Stomach (tissue), 9 donors: ENCODE results near the gene ACTN1. TPM values are rescaled to one million over a fixed set of nuclear protein-coding genes. Genes with fewer than 3 reads are reported as not detected.
A peak's percentile ranks its signal among the peaks of the same experiment; 100 is the strongest.

Experiments
- DNase-seq, 2 donors: peaks; one replicate each; pipeline versions ENCODE4 v3.0.0 to v3.0.0-alpha.2; 2013 to 2019
- H3K27ac ChIP-seq, 5 donors: fragments of 200-600 bp in 4 of 5; sonication (generic) in 4 of 5; one replicate each; pipeline ENCODE4 v1.5.1; 2013 to 2019; ENCODE audit warnings: mild to moderate bottlenecking in 1 of 5, moderate library complexity in 1 of 5
- H3K27me3 ChIP-seq, 3 donors: fragments of 200-600 bp; sonication (generic); one replicate each; pipeline ENCODE4 v1.5.1; 2017 to 2019; ENCODE audit warnings: mixed run types in 1 of 3
- H3K36me3 ChIP-seq, 4 donors: fragments of 200-600 bp; sonication (generic); 1 replicate in 3 of 4; 2 replicates in 1 of 4; pipeline ENCODE4 v1.5.1; 2016 to 2019
- H3K4me1 ChIP-seq, 4 donors: fragments of 200-600 bp; sonication (generic); one replicate each; pipeline ENCODE4 v1.5.1; 2016 to 2019
- H3K4me3 ChIP-seq, 4 donors: fragments of 200-600 bp; sonication (generic) in 3 of 4; one replicate each; pipeline ENCODE4 v1.5.1; 2016 to 2019; ENCODE audit warnings: mild to moderate bottlenecking in 1 of 4
- H3K9me3 ChIP-seq, 4 donors: fragments of 200-600 bp; sonication (generic); one replicate each; pipeline ENCODE4 v1.5.1; 2016 to 2019
- EP300 ChIP-seq: sonication (generic); formaldehyde crosslinking; IDR thresholded peaks from one replicate; pipeline ENCODE4 v1.6.1; 2017; ENCODE audit warnings: antibody characterized with exemption
- POLR2A ChIP-seq, 4 donors: fragments of 450-650 bp; IDR thresholded peaks; one replicate each; pipeline ENCODE4 v1.6.1; 2016; ENCODE audit warnings: antibody characterized with exemption in 4 of 4, control low read depth in 2 of 4, mild to moderate bottlenecking in 1 of 4, moderate library complexity in 1 of 4
- POLR2AphosphoS5 ChIP-seq, 3 donors: sonication (generic); formaldehyde crosslinking; IDR thresholded peaks; one replicate each; pipeline ENCODE4 v1.6.1; 2016; ENCODE audit warnings: antibody characterized with exemption in 3 of 3
- WGBS, 5 donors: extraction: QIAGEN DNeasy Blood & Tissue Kit in 3 of 5; methylation state at CpG; one replicate each; pipeline versions ENCODE4 v1.1.5 to v1.1.7; 2013 to 2018; 5-methylcytosine and 5-hydroxymethylcytosine counted together
- intact Hi-C: fragments of 100-400 bp; cut with DNase I; formaldehyde crosslinking; loops from one replicate; pipeline ENCODE4 v1.15.1; 2023; ENCODE audit warnings: low total_unique reads
- polyA plus RNA-seq, 3 donors: library from polyadenylated mRNA; stranded (reverse); fragments of 200-250 nt; gene quantifications; one replicate each; pipeline ENCODE4 v1.2.3, GENCODE V29; 2013
- small RNA-seq, 4 donors: library from RNA; depleted of rRNA; stranded (forward); fragments of <200 nt; gene quantifications; one replicate each; pipeline ENCODE3, GENCODE V24; 2016
- total RNA-seq, 5 donors: library from RNA; depleted of rRNA; stranded (reverse); fragments of >200 nt; gene quantifications; one replicate each; pipeline versions ENCODE4 v1.1.0 to v1.2.3, GENCODE V29; 2014 to 2016
- TF ChIP-seq, protein P1 (sequence below), 7 experiments: fragments of 450-650 bp in 4 of 7; fragments of 200-600 bp in 3 of 7; sonication (generic) in 3 of 7; IDR thresholded peaks; one replicate each; pipeline ENCODE4 v1.5.1; 2016 to 2019; ENCODE audit warnings: antibody characterized with exemption in 7 of 7, control low read depth in 2 of 7, mild to moderate bottlenecking in 1 of 7
- donor health status: healthy with polysubstance abuse.
- donor health status: Bipolar disorder and iron deficiency.
- donor health status: healthy.

The ACTN1 gene
- total and polyA plus RNA-seq, 8 donors: 25.7 to 504 (median 196) TPM

DNA sequence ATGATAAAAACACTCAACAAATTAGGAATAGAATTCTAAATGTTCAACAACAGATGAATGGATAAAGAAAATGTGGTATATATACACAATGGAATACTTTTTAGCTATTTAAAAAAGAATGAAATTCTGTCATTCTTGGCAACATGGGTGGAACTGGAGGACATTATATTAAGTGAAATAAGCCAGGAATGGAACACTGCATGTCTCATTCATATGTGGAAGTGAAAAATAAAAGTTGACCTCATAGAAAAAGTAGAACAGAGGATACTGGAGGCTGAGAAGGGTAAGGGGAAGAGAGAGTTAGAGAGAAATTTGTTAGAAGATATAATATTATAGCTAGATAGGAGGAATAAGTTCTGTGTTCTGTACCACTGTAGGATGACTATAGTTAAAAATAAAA, 150.4 kb downstream of the ACTN1 start:
- Histone ChIP-seq H3K4me3 (no peak overlapping the region), H3K27me3 (no peaks in the 10 kb centered on the region), H3K36me3 (no peaks in the 10 kb centered on the region), H3K4me1 (peaks cover 5 to 16% (median 10%) of the 10 kb centered on the region in 4 donors), H3K27ac (no peak overlapping the region), H3K9me3 (no peaks in the 10 kb centered on the region)
- TF ChIP-seq, protein P1, sequence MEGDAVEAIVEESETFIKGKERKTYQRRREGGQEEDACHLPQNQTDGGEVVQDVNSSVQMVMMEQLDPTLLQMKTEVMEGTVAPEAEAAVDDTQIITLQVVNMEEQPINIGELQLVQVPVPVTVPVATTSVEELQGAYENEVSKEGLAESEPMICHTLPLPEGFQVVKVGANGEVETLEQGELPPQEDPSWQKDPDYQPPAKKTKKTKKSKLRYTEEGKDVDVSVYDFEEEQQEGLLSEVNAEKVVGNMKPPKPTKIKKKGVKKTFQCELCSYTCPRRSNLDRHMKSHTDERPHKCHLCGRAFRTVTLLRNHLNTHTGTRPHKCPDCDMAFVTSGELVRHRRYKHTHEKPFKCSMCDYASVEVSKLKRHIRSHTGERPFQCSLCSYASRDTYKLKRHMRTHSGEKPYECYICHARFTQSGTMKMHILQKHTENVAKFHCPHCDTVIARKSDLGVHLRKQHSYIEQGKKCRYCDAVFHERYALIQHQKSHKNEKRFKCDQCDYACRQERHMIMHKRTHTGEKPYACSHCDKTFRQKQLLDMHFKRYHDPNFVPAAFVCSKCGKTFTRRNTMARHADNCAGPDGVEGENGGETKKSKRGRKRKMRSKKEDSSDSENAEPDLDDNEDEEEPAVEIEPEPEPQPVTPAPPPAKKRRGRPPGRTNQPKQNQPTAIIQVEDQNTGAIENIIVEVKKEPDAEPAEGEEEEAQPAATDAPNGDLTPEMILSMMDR (IDR thresholded peaks at IDR 0.05): no peak
- TF ChIP-seq POLR2AphosphoS5 (IDR thresholded peaks at IDR 0.05) (no peak), POLR2A (IDR thresholded peaks at IDR 0.05) (no peak), EP300 (no peak)
- no peak for DNase-seq
- intact Hi-C loops: loop anchor here (10.0 kb wide), 1 partner anchor 894 kb away; no protein-coding TSS in a partner anchor

DNA sequence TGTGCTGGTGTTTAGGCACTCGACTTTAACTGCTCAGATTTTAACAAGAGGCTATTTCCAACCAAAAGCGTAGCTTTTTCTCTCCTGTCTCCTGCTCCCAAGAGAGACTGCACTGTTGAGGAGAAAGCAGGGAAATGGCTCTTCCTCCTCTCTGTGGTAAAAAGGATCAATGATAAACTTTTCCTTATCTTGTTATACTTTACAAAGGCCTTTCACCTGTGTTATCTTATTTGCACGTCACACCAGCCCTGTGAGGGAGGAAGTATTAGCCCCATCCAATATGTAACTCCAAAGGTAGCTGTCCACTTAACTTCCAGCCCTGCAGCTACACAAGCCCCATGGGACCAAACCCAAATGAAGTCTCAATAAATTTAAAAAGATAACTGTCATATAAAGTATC, 153.4 kb downstream of the ACTN1 start:
- Histone ChIP-seq H3K36me3 (no peaks in the 10 kb centered on the region), H3K27me3 (no peaks in the 10 kb centered on the region), H3K4me1 (peaks cover 5 to 19% (median 10%) of the 10 kb centered on the region in 4 donors), H3K27ac (no peak overlapping the region), H3K4me3 (no peak overlapping the region), H3K9me3 (no peaks in the 10 kb centered on the region)
- DNase-seq: no peak
- intact Hi-C loops: loop anchor here (10.0 kb wide), 1 partner anchor 891 kb away; no protein-coding TSS in a partner anchor
- 57 to 73% (median 63%) methylated on average over 3 of the region's 3 CpGs for WGBS, 5 donors
- TF ChIP-seq POLR2AphosphoS5 (IDR thresholded peaks at IDR 0.05) (no peak), EP300 (no peak), POLR2A (IDR thresholded peaks at IDR 0.05) (no peak)
- TF ChIP-seq, protein P1 (IDR thresholded peaks at IDR 0.05): no peak

DNA sequence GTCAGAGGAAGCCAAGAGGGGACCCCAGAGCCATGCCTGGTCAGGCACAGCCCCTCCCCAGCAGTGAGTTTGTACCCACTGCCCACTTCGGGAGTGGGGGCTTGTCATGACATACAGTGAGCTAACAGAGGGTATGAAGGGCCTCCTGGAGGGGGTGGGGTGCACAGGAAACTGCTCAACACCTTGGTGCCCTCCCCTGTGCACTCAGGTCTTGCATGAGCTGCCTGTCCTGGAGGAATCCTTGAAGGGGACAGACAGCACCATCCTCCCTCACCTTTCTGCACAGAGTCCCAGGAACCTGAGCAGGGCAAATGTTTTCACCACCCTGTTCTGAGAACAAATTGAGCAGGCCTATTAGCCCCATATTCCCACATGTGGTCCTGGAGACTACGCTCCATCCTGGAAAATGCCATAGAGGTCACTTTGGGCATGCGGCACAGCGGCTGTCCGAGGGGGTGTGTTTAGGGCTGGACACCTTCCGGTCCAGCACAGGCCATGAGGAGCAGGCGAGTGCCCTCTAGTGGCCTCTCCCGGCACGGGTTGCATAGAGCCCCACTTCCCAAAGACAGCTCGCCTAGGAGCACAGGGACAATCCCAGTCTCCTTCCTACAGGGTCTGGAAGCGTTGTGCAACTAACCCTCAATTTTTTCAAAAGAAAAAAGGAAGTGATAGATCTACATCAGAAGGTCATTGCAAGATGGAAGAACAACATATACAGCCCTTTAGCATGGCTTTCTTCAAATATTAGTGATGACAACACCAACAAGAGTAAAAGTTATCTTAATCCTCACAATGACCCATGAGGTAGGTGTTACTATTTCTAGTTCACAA, 154.4 kb downstream of the ACTN1 start:
- TF ChIP-seq POLR2A (IDR thresholded peaks at IDR 0.05): no peak
- TF ChIP-seq EP300: no peak
- peak in 1 of 3 donors; percentile 62 for TF ChIP-seq POLR2AphosphoS5 (IDR thresholded peaks at IDR 0.05)
- TF ChIP-seq, protein P1 (IDR thresholded peaks at IDR 0.05): peak in 5 of 7 experiments; percentile 35 to 88 (median 75)
- Histone ChIP-seq H3K9me3 (no peaks in the 10 kb centered on the region), H3K36me3 (no peaks in the 10 kb centered on the region), H3K4me3 (no peak overlapping the region), H3K4me1 (peaks cover 5 to 29% (median 14%) of the 10 kb centered on the region in 4 donors), H3K27ac (no peak overlapping the region), H3K27me3 (no peaks in the 10 kb centered on the region)
- intact Hi-C loops: loop anchor here (10.0 kb wide), 1 partner anchor 890 kb away; no protein-coding TSS in a partner anchor
- DNase-seq: peak; percentile 87 to 91
- WGBS, 5 donors: 19 to 34% (median 28%) methylated on average over 10 to 11 of the region's 11 CpGs

DNA sequence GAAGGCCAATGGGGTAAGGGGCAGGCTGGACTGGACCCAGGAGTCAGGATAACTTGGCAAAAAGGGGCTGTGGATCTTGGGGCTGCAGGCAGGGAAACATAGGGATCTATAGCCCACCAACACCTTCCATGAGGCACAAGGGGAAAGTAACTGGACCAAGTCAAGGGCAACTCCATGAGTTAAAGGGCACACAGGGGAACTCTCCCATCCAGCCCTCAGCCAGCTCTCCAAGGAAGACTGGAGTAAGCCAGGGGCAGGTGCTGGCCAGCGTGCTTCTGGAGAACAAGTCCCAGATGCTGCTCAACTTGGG, 154.9 kb downstream of the ACTN1 start:
- H3K27ac ChIP-seq: no peak overlapping the region
- peaks cover 10 to 35% (median 19%) of the 10 kb centered on the region in 4 donors for H3K4me1 ChIP-seq
- DNase-seq: no peak
- no peak for TF ChIP-seq POLR2A (IDR thresholded peaks at IDR 0.05)
- TF ChIP-seq, protein P1 (IDR thresholded peaks at IDR 0.05): no peak
- no peak for TF ChIP-seq POLR2AphosphoS5 (IDR thresholded peaks at IDR 0.05)
- no peak for TF ChIP-seq EP300
- no peaks in the 10 kb centered on the region for H3K9me3 ChIP-seq
- intact Hi-C loops: loop anchor here (10.0 kb wide), 1 partner anchor 889 kb away; no protein-coding TSS in a partner anchor
- WGBS, 5 donors: 100% methylated on average over 1 of the region's 1 CpG
- no peaks in the 10 kb centered on the region for H3K27me3 ChIP-seq
- H3K36me3 ChIP-seq: no peaks in the 10 kb centered on the region
- H3K4me3 ChIP-seq: no peak overlapping the region

Small RNA genes lying within 50 kb of the gene (small RNA-seq; reads per million reads assigned to genes)
- gene BANF1P1 (0 reads per million in 4 donors), gene HMGN1P3 (0 reads per million in 4 donors), gene RPS29P1 (0 reads per million in 4 donors)

Other genes with a start within 250 kb of the ACTN1 start
- gene ZFP36L1, start 186.2 kb downstream of the ACTN1 start, total RNA-seq: 100 to 1,000 TPM in 4 of 5 donors, 10 to 100 TPM in 1; 44.4 to 655 (median 255) TPM
- gene ZFP36L1, start 186.2 kb downstream of the ACTN1 start, polyA plus RNA-seq: 10 to 100 TPM; 64.0 to 80.1 (median 70.4) TPM
- 10 to 100 TPM; 24.3 to 80.5 (median 43.3) TPM for gene DCAF5, start 173.8 kb upstream of the ACTN1 start, total RNA-seq
- 10 to 100 TPM; 13.9 to 16.2 (median 16.2) TPM for gene DCAF5, start 173.8 kb upstream of the ACTN1 start, polyA plus RNA-seq
- 10 to 100 TPM in 3 of 5 donors, 1 to 10 TPM in 2; 8.0 to 25.4 (median 14.7) TPM for gene EXD2, start 212.2 kb upstream of the ACTN1 start, total RNA-seq
- 1 to 10 TPM; 3.4 to 9.5 (median 4.9) TPM for gene EXD2, start 212.2 kb upstream of the ACTN1 start, polyA plus RNA-seq